Measurements from ENCODE around the gene EDIL3. TPM values are rescaled to one million over a fixed set of nuclear protein-coding genes. Genes with fewer than 3 reads are reported as not detected.

Gene EDIL3
- total RNA-seq, 4 donors from 2014 or later = 15.9 to 29.3 (median 24.8) TPM

GRCh38 chr5:84255315-84255714, 129.4 kb downstream of the EDIL3 start:
- Histone ChIP-seq H3K4me3 (no peak overlapping the region), H3K27me3 (no peaks in the 10 kb centered on the region), H3K27ac (no peak overlapping the region), H3K9me3 (no peaks in the 10 kb centered on the region), H3K36me3 (no peaks in the 10 kb centered on the region), H3K4me1 (peaks cover 0 to 10% (median 0%) of the 10 kb centered on the region in 4 donors)
- no peak for TF ChIP-seq CTCF (IDR thresholded peaks at IDR 0.05)
- no peak for TF ChIP-seq EP300 (IDR thresholded peaks at IDR 0.05)
- no peak for TF ChIP-seq POLR2A (IDR thresholded peaks at IDR 0.05)
- DNase-seq (ENCODE audit: low spot score in 2 of 2) = no peak

GRCh38 chr5:84253946-84254345, 130.7 kb downstream of the EDIL3 start:
- H3K9me3 ChIP-seq = no peaks in the 10 kb centered on the region
- 83 to 86% methylated on average over 1 of the region's 1 CpG for WGBS, 2 donors
- no peaks in the 10 kb centered on the region for H3K27me3 ChIP-seq
- H3K27ac ChIP-seq = no peak overlapping the region
- no peak overlapping the region for H3K4me3 ChIP-seq
- H3K4me1 ChIP-seq = no peaks in the 10 kb centered on the region
- DNase-seq (ENCODE audit: low spot score in 2 of 2) = no peak
- H3K36me3 ChIP-seq = no peaks in the 10 kb centered on the region
- TF ChIP-seq EP300 (IDR thresholded peaks at IDR 0.05) (no peak), CTCF (IDR thresholded peaks at IDR 0.05) (no peak), POLR2A (IDR thresholded peaks at IDR 0.05) (no peak)

- no peak overlapping the region for H3K27ac ChIP-seq
- no peaks in the 10 kb centered on the region for H3K27me3 ChIP-seq
- WGBS, 2 donors = 84 to 86% methylated on average over 1 of the region's 1 CpG
- no peaks in the 10 kb centered on the region for H3K9me3 ChIP-seq
- no peak for DNase-seq (ENCODE audit: low spot score in 2 of 2)
- no peaks in the 10 kb centered on the region for H3K36me3 ChIP-seq
- no peak overlapping the region for H3K4me3 ChIP-seq
- no peaks in the 10 kb centered on the region for H3K4me1 ChIP-seq
- TF ChIP-seq POLR2A (IDR thresholded peaks at IDR 0.05) = no peak
- no peak for TF ChIP-seq CTCF (IDR thresholded peaks at IDR 0.05)
- TF ChIP-seq EP300 (IDR thresholded peaks at IDR 0.05) = no peak
Measured at GRCh38 chr5:84251503-84251902, 133.2 kb downstream of the EDIL3 start.

GRCh38 chr5:84249918-84250630, 134.6 kb downstream of the EDIL3 start:
- no peak for TF ChIP-seq EP300 (IDR thresholded peaks at IDR 0.05)
- no peak for TF ChIP-seq CTCF (IDR thresholded peaks at IDR 0.05)
- H3K36me3 ChIP-seq = no peaks in the 10 kb centered on the region
- 51 to 54% methylated on average over 4 of the region's 4 CpGs for WGBS, 2 donors

GRCh38 chr5:84248013-84248412, 136.7 kb downstream of the EDIL3 start:
- no peaks in the 10 kb centered on the region for H3K9me3 ChIP-seq
- WGBS, 2 donors = 77 to 83% methylated on average over 4 of the region's 4 CpGs
- TF ChIP-seq EP300 (IDR thresholded peaks at IDR 0.05) = no peak
- no peak for TF ChIP-seq POLR2A (IDR thresholded peaks at IDR 0.05)
- TF ChIP-seq CTCF (IDR thresholded peaks at IDR 0.05) = no peak

More at GRCh38 chr5:84249918-84250630, 134.6 kb downstream of the EDIL3 start:
- no peaks in the 10 kb centered on the region for H3K27me3 ChIP-seq
- H3K27ac ChIP-seq = no peak overlapping the region
- no peaks in the 10 kb centered on the region for H3K9me3 ChIP-seq
- H3K4me1 ChIP-seq = no peaks in the 10 kb centered on the region
- DNase-seq (ENCODE audit: low spot score in 2 of 2) = no peak
- H3K4me3 ChIP-seq = no peak overlapping the region

More at GRCh38 chr5:84248013-84248412, 136.7 kb downstream of the EDIL3 start:
- Histone ChIP-seq H3K27me3 (no peaks in the 10 kb centered on the region), H3K27ac (no peak overlapping the region), H3K4me1 (no peaks in the 10 kb centered on the region), H3K36me3 (no peaks in the 10 kb centered on the region), H3K4me3 (no peak overlapping the region)
- no peak for DNase-seq (ENCODE audit: low spot score in 2 of 2)

Measured in tibial nerve (tissue), 4 donors.